NCI-H128 (cell line): ENCODE results near the gene ZSWIM8.
"Not testable (repeated sequence)": the region's sequence is repeated elsewhere in the genome, so short reads cannot be mapped to it uniquely, and the experiment has no call there.

Experiments
- DNase-seq: peaks from one replicate; lab custom pipeline; 2025; ENCODE audit not compliant: unreplicated experiment; lab: John Stamatoyannopoulos, UW

Gene ZSWIM8

GRCh38 chr10:73785211-73785720 is at the start of gene ZSWIM8:
TSS of gene ZSWIM8 (plus strand) at chr10:73785606. CDS start at chr10:73785879, 273 bp downstream.
- DNase-seq, result peak; percentile 66

GRCh38 chr10:73740501-73741254 is 44.7 kb upstream of the ZSWIM8 start:
- not testable (repeated sequence) for DNase-seq

- DNase-seq, result no peak
Measured at GRCh38 chr10:73742454-73742734, 43.0 kb upstream of the ZSWIM8 start.

- DNase-seq, result no peak
Measured at GRCh38 chr10:73743327-73743904, 42.0 kb upstream of the ZSWIM8 start.

- peak; percentile 66 for DNase-seq
Measured at GRCh38 chr10:73743905-73744663, 41.3 kb upstream of the ZSWIM8 start, which contains the start of gene SEC24C. TSS of gene SEC24C (plus strand) at chr10:73744372. CDS start at chr10:73746833, 2,461 bp downstream.

- peak; percentile 0 for DNase-seq
Measured at GRCh38 chr10:73744664-73744975, 40.8 kb upstream of the ZSWIM8 start.

- no peak for DNase-seq
Measured at GRCh38 chr10:73746721-73747120, 38.7 kb upstream of the ZSWIM8 start.

- DNase-seq, result no peak
Measured at GRCh38 chr10:73750819-73751218, 34.6 kb upstream of the ZSWIM8 start.

GRCh38 chr10:73756183-73756582 is 29.2 kb upstream of the ZSWIM8 start:
- no peak for DNase-seq

- peak; percentile 26 for DNase-seq
Measured at GRCh38 chr10:73758704-73759511, 26.5 kb upstream of the ZSWIM8 start.

- peak; percentile 26 for DNase-seq
Measured at GRCh38 chr10:73759512-73760115, 25.8 kb upstream of the ZSWIM8 start.

GRCh38 chr10:73761781-73762180 is 23.6 kb upstream of the ZSWIM8 start:
- no peak for DNase-seq

GRCh38 chr10:73762915-73763314 is 22.5 kb upstream of the ZSWIM8 start:
- no peak for DNase-seq

GRCh38 chr10:73763343-73763742 is 22.1 kb upstream of the ZSWIM8 start:
- no peak for DNase-seq

GRCh38 chr10:73765066-73765465 is 20.3 kb upstream of the ZSWIM8 start:
- no peak for DNase-seq

GRCh38 chr10:73768881-73769280 is 16.5 kb upstream of the ZSWIM8 start:
- DNase-seq, result no peak

GRCh38 chr10:73769396-73769795 is 16.0 kb upstream of the ZSWIM8 start:
- no peak for DNase-seq

- peak; percentile 21 for DNase-seq
Measured at GRCh38 chr10:73771722-73772280, 13.6 kb upstream of the ZSWIM8 start.

GRCh38 chr10:73772281-73773151 is 12.9 kb upstream of the ZSWIM8 start:
- peak; percentile 27 for DNase-seq
